HG03103 (cell line): ENCODE data around the gene GRIN2A.

Experiments
- ATAC-seq: cut with Tn5 transposase; IDR thresholded peaks from one replicate; pipeline ENCODE4 v1.9.1; 2021; ENCODE audit warnings: low read depth; ENCODE audit not compliant: unreplicated experiment

GRIN2A gene

DNA sequence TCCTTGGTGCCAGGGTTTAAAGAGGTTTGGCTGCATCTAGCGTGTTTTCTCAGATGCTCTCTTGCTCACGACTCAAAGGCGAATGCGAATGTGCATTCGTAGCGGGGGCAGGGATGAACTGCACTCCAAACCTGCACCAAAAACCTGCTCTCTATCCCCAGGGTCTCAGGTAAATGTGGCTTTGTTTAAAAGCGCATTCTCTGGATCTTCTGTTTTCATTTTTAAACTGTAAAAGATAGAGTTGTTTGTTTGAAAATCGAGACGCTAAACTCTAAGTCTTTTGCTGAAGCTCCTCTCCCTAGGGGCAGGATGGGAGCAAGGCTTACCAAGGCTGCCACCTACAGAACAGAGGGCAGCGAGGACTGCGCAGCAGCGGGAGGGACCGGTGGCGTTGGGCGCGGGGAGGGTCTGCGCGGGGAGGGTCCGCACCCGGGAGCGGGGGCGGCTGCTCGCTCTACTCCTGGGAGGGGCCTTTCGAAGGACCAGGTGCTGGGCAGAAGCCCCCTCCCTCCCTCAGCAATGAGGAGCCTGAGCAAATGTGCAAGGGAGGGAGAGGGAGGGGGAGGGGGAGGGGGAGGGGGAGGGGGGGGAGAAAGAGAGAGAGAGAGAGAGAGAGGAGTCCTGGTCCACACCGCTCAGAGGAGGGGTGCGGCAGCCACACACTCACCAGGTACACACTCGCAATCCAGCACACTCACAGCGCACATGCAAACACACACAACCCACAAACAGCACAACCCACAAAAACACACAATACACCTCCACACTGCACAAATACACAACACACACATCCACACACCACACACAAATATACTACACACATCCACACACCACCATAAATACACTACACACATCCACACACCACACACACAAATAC is 142.8 kb downstream of the GRIN2A start:
- no peak for ATAC-seq

DNA sequence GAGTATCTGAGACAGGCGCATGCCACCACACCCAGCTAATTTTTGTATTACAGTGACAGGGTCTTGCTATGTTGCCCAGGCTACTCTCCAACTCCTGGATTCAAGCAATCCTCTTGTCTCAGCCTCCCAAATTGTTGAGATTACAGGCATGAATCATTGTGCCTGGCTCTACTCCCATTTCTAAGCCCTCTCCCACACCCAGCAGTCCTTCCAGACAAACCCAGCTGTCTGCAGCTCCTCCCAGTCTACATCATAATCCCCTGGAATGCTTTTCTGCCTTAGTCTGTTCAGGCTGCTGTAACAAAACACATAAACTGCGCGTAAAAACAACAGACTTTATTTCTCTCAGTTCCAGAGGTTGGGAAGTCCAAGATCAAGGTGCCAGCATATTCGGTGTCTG is 144.5 kb downstream of the GRIN2A start:
- ATAC-seq, result no peak

DNA sequence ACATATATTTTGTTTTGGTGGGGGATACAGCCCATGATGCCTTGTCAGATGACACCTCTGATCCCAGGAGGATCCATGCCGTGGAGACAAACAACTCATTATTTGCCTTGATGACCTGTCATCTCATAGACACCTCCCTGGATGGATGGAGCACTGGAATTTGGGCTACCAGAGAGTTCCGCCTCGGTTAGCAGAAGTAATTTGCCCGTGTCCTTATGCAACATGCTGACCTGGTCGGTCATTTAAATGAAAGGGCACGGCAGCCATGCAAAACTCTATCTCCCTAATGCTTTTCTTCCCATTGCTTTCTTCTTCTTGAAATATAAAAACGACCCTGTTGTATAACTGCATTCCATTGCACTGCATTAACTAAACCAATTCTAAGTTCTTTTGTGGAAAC is 145.3 kb downstream of the GRIN2A start:
- no peak for ATAC-seq

DNA sequence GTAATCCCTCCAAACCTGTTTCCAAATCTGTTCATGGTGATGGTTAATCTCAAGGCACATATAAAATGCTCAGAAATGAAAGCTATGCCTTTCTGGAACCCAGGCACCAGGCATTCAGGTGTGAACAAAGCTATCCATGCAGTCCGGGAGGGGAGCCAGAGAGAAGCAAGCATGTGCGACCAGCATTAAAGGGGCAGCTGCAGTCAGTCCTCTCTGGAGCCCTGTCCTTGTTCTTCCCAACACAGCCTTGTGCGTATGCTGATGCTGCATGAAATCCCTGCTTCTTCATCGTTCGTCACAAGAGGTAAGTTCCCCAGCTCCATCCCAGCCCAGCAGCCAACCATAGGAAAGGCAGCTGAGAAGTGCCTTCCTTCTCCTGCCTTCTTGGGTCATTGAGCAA is 148.7 kb downstream of the GRIN2A start:
- no peak for ATAC-seq

DNA sequence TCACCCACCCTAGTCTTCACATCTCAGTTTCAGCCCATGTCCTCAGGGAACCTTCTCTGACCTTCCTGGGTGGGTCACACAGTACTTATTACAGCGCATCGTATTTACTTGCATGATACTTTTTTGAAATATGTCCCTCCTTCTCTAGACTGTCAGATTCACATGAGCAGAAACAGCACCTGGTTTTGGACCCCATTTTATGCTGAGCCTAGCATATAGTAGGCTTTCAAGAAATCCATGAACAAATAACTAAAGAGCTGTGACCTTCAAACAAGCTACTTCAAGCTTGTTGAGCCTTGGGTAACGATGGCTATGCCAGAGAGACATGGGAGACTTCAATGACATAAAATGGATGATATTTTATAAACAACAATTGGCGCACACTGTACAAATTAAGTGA is 150.3 kb downstream of the GRIN2A start:
- no peak for ATAC-seq

DNA sequence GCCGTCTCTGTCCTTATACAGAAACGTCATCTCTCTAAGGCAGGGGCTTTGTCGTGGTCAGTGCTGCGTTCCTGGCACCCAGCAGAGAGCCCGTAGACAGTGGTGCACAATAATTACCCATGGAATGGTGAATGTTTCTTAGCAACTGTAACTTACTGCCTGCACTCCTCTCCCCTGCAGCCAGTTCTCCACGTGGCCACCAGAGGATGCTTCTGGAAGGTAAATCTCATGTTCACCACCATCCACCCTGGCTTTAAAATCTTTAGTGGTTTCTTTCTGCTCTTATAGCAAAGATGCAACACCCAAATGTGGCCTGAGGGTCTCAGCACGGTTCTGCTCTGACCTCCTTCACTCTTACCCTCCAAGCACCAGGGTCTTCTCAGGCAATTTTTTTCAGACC is 150.8 kb downstream of the GRIN2A start:
- ATAC-seq, result no peak

DNA sequence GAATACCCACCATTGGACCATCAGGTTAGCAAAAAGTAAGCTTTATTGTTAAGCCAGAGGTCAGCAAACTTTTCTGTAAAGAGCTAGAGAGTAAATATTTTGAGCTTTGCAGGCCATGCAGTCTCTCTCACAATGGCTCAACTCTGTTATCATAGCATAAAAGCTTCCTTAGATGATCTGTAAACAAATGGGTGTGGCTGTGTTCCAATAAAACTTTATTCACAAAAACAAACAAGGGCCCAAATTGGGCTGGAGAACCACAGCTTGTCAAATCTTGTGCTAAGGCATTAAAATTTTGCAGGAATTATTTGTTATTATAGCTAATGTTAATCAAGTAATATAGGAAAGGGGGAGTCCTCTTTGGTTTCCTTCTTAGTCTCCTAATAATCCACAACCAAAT is 153.6 kb downstream of the GRIN2A start:
- ATAC-seq, result no peak

DNA sequence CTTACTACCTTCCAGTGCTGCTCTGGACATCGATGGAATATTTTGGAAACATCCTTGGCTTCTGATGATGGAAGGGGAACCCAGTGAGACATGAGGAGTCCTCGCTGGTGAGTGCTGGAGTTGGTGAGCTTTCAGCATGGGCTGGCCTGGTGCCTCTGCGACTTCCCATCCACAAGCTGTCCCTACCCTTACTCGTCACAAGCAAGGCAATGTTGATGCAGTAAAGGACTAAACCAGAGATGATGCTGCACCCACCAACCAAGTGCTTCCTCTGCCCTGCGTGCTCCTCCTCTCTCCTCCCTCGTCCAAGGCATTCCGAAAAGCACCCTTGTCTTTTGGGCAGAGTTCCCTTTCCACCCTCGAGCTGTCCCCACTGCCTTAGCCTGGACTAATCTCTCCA is 154.7 kb downstream of the GRIN2A start:
- no peak for ATAC-seq

DNA sequence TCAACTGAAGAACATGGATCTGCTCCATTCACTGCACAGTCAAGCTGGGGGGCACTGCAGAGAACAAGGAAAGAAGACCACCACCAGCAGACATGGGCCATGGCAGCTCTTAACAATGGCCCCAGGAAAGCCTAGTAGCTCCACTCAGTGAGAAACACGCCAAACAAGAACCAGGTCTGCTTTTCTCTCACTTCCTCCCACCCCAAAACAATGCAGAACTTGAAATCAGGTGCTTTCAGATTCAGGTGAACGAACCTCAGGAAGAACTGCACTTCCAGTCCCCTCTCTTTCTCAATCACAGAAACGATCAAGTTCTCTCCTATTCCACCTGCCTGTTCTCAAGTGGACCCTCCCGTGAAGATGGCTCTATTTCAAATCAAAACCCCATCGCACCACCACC is 155.6 kb downstream of the GRIN2A start:
- no peak for ATAC-seq

DNA sequence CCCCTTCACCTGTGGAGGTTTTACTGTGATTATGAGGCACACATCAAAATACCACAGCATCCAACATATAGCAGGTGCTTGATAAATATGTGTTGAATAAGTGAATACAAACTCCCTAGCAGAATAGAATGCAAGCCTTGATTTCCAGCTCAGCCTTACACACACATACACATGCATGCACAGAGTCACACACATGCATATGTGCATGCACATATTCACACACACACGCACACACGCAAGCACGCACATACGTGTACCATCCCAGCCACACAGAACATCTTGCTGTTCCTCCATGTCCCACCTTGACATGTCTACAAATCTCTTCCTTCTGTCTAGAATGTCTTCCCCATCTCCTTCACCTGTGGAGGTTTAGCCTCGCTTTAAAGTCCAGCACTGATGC is 160.1 kb downstream of the GRIN2A start:
- ATAC-seq, result no peak

DNA sequence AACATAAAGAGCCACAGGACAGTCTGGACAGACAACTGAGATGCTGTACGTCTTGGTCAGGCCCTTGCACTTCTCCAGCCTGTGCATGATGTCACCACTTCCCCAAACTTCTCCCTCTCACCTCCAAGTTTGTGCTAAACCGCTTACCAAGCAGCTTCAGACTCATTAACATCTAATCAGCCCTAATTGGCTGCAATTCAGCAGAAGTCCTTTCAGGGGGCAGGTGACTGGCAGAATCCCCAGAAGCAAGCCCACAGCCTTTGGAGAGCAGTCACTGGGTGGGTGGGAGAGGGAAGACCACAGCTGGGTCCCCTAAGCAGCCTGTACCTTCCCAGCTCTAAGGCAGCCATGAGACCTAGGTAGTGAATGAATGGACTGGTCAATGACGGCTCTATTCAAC is 161.4 kb downstream of the GRIN2A start:
- ATAC-seq, result no peak

DNA sequence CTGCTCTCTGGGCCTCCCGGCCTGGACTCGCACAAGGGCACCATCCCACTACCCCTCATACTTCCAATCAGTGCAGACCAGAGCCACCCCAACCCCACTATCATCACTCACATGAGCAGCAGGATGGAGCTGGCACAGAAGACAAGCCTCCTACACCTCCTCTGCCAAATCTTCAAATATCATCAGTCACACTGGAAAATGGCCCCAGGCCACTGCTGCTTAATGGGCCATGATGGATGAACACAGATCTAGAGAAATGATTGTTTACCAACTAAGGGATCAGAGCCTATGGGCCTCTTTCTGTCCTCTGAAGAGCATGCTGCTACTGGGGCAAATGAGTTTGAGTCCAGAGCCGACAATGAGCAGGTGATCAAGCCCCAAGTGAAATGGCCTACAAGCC is 165.5 kb downstream of the GRIN2A start:
- no peak for ATAC-seq

DNA sequence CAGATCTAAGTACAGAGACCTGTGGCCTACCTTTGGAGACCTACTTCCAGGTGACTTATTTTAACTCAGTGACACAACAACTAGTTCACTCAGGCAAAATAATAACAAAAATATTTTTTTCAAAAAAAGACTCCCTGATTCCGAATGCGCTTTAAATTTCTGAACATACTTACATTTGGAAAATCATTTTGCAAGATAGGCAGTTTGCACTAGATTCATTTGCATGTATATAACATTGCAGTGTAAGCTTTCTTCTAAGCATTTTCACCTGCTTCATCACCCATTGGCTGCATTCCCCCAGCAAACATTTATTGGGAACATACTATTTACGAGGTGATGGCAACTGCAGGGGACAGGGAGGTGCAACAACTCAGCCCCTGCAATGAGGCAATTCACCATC is 166.8 kb downstream of the GRIN2A start:
- no peak for ATAC-seq

DNA sequence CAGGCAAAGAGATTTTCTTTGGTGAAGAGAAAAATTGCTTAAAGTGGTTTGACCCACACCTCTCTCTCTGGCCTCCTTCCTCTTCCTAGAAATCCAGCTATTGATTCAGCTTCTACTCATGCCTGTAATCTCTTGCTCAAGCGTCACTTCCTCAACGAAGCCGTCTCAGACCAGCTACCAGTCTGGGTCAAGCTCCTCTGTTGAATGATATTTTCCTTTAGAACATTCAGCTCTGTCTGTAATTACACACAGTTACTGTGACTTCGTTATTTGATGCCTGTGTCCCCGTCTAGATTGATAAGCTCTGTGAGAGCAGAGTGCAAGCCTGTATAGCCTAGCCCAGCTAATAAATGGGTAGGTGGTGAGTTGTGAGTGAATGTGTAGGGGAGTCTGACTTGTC is 168.5 kb downstream of the GRIN2A start:
- no peak for ATAC-seq

DNA sequence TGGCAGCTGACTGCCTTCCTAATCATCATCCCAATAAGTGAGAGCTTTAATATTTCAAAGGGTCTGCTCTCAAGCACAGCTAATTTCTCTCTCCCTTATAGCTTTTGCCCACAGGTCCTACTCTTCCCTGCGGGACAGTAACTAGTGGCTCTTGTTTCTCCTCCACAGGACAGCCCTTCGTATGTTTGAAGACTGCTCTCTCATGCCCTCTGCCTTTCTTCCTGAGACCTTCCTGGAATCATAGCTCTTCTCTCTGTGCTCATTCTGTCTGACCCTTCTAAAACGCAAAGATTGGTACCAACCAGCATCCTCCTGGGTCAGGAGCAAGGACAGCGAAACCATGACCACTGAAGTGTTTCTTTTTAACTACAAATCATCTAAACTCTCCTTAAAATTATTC is 168.9 kb downstream of the GRIN2A start:
- ATAC-seq, result no peak

DNA sequence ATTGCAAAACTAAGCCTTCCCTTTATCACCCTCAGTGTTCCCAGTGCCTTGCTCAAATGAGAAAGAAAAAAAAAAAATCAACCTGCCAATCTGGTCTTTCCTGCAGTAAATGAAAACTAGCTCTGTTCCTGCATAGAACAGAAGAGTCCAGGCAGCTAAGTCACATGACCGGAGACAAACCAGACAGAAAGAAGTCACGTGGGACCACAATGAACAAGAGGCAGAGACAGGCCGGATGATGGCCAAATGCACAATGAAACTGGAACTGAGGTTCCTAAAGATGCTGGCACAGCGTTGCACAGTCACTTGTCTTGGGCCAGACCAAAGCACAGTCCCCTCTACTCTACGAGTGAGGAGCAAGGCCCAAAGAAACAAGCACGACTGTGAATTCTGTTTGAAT is 172.5 kb downstream of the GRIN2A start:
- no peak for ATAC-seq

DNA sequence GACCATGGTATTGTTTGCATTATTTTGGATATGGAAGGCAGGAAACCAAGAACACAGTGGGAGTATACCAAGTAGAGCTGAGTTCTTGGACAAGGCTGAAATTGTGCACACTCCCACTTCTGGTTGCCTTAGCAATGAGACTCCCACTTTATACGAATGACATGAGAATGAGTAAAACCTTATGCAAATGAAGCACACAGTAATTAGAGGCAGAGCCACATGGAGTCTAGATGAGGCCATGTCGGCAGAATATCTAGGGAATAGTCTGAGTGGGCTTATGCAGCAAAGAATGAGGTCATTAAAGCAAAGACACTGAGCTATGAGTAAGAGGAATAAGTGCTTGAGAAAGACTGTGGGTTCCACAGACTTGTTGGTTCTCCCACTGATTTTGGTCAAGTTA is 178.7 kb downstream of the GRIN2A start:
- no peak for ATAC-seq

DNA sequence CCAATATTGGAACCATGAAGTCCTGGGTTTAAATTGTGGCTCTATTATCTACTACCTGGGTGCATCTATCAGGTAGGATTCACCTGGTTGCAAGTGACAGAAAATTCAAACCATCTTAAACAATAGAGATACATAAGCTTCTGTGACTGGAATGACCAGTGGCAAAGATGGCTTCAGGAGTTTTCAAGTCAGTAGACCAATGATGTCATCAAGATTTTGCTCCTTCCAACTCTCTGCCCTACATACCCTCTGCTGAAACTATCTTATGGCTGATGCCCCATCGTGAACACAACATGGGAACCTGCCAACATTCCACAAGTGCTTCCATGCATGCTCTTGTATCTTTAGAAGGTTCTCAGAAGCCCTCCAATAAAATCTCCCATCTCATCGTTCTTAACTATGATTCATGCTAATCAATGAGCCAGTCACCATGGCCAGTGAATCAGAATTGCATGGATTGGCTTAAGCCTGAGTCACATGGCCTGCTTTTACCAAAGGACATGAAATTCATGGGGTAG is 180.9 kb downstream of the GRIN2A start:
- no peak for ATAC-seq

DNA sequence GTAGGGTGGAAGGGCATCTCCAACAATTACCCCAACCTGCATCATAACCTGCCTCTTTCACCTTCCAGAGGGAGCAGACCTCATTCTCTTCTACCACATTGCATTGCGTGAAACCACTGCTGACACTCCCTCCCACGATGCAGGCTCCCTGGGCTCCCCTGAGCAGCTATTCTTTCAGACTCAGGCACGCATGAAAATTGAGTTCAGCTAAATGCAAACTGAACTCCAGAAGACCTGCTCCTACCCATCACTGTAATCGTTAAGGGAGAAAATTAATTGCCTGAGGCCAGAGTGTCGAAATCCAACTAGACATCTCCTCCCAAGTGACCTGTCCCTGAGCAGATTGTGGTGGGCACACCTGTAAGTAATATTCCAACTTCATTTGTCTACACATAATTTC is 186.0 kb downstream of the GRIN2A start:
- ATAC-seq, result no peak

DNA sequence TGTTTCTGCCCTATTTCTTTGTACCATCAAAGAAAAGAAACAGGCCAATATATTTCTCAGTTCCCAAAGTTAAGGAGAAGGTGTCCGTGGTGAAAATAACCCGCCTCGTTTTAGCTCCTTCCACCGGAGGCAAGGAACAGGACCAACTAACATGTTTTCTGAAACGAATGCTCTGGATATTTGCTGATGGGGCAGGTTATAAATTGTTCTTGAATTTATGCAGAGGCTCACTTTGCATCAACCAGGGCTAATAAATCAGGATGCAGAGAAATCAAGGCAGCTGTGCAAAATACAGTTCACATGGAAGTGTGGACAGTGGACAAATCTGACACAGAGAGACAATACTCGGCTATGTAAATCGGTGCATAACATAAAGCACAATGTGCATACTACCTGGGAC is 189.8 kb downstream of the GRIN2A start:
- ATAC-seq, result no peak

DNA sequence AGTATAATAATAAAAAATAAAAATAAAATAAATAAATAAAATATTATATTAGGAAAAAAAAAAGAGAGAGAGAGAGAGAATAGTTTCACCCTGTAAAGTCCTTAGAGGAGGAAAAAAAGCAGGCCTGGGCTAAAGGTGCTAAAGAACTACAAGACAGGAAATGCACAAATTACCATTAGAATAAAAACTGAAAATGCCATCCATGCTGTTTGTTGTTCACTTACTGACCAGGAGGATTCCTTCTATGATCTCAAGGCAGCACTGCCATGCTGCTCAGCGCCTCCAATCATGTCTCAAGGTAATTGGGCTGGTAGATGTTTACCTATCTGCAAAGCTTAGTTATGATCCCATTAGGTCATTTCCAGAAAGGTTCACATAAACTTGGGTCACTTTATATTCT is 201.2 kb downstream of the GRIN2A start:
- no peak for ATAC-seq

DNA sequence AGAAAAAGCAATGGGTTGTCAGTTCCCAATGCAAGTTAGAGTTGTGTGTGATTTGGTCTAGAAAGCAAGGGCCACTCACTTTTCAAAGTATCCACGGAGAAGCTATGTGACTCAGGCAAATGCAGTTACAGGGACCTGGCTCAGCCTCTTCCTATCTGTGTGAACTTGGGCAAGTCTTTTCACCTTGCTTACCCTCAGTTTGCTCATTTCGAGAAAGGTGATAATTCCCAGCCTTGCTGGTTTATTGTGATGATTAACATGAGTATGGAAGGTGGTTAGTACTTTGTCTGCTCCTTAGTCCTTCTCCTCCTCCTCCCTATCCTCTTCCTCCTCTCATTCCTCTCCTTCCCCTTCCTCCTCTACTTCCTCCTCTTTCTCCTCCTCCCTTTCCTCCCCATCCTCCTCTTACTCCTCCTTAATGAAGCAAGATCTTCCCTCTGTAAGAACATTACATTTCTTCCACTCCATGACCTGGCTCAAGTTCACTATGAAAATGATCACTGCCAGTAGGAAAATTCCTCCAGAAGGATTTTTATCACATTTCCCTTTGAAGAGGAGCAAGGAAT is 204.0 kb downstream of the GRIN2A start:
- no peak for ATAC-seq
